NCI-H345 treated with DMSO at 0.1 percent for 48 hours (cell line): ENCODE data around the gene SRBD1.

Experiments
- DNase-seq: peaks from one replicate; lab custom pipeline; 2025; ENCODE audit not compliant: unreplicated experiment; lab: John Stamatoyannopoulos, UW

Gene SRBD1

GRCh38 chr2:45382744-45383143, 228.3 kb downstream of the SRBD1 start:
- DNase-seq, result no peak

GRCh38 chr2:45380131-45380836, 230.8 kb downstream of the SRBD1 start:
- DNase-seq, result no peak

GRCh38 chr2:45379399-45380087, 231.5 kb downstream of the SRBD1 start:
- no peak for DNase-seq

- DNase-seq, result no peak
Observed at GRCh38 chr2:45373534-45373933, 237.5 kb downstream of the SRBD1 start.

- no peak for DNase-seq
Observed at GRCh38 chr2:45370369-45370768, 240.7 kb downstream of the SRBD1 start.

GRCh38 chr2:45368792-45369191, 242.3 kb downstream of the SRBD1 start:
- DNase-seq, result no peak

GRCh38 chr2:45361666-45362065, 249.4 kb downstream of the SRBD1 start:
- DNase-seq, result no peak

GRCh38 chr2:45354776-45355175, 256.3 kb downstream of the SRBD1 start:
- no peak for DNase-seq

GRCh38 chr2:45353879-45354278, 257.2 kb downstream of the SRBD1 start:
- DNase-seq, result no peak

- no peak for DNase-seq
Observed at GRCh38 chr2:45352506-45352905, 258.6 kb downstream of the SRBD1 start.

- peak; percentile 57 for DNase-seq
Observed at GRCh38 chr2:45345331-45346234, 265.5 kb downstream of the SRBD1 start.

GRCh38 chr2:45344502-45344901, 266.6 kb downstream of the SRBD1 start:
- no peak for DNase-seq

- DNase-seq, result no peak
Observed at GRCh38 chr2:45344071-45344470, 267.0 kb downstream of the SRBD1 start.

- DNase-seq, result no peak
Observed at GRCh38 chr2:45343251-45344017, 267.6 kb downstream of the SRBD1 start.

- DNase-seq, result no peak
Observed at GRCh38 chr2:45340318-45340717, 270.7 kb downstream of the SRBD1 start.

- no peak for DNase-seq
Observed at GRCh38 chr2:45339253-45339652, 271.8 kb downstream of the SRBD1 start.
